GM12878 (cell line): ENCODE data around the gene HPSE. TPM values are rescaled to one million over a fixed set of nuclear protein-coding genes. Genes with fewer than 3 reads are reported as not detected.
"Not testable (repeated sequence)": the region's sequence is repeated elsewhere in the genome, so short reads cannot be mapped to it uniquely, and the experiment has no call there.

Source experiments
- ATAC-seq: fragments of 200-7000 bp; cut with Tn5 transposase; 3 replicates; pipeline ENCODE4 v1.9.1; 2020; ENCODE audit warnings: mild to moderate bottlenecking, moderate library complexity
- BruUV-seq: library from RNA; stranded (reverse); fragments of 400-500 nt; replicated peaks from 2 replicates; lab custom pipeline; 2021; lab: Mats Ljungman, UMichigan
- CTCF ChIA-PET: fragments of 300-600 bp; sonication (Branson Sonifier 250); formaldehyde crosslinking; extraction: SDS; loops from one replicate; lab custom pipeline; 2021; ENCODE audit warnings: inconsistent platforms; lab: Yijun Ruan, JAX
- POLR2A ChIA-PET: fragments of 350-600 bp; formaldehyde crosslinking; extraction: SDS; loops from one replicate; lab custom pipeline; 2021; ENCODE audit warnings: inconsistent platforms; lab: Charles Lee
- RAD21 ChIA-PET: fragments of 300-600 bp; sonication (Branson Sonifier 250); formaldehyde crosslinking; loops from one replicate; lab custom pipeline; 2023; ENCODE audit warnings: antibody characterized with exemption; ENCODE audit not compliant: unreplicated experiment; lab: Charles Lee
- SMC1A ChIA-PET: fragments of 300-600 bp; sonication (Branson Sonifier 250); formaldehyde crosslinking; loops from one replicate; lab custom pipeline; 2023; ENCODE audit not compliant: unreplicated experiment, uncharacterized antibody; lab: Charles Lee
- DNase-seq: peaks from one replicate; pipeline ENCODE4 v3.0.0-alpha.2; 2011; ENCODE audit warnings: low read depth, low spot score
- FAIRE-seq: peaks from 3 replicates; lab custom pipeline; 2011; peaks lifted over from hg19 to GRCh38; lab: Jason Lieb, UNC
- H2AFZ ChIP-seq: 2 replicates; pipeline ENCODE4 v1.6.0; 2011; ENCODE audit warnings: low read depth, low read length, control low read depth; ENCODE audit not compliant: control insufficient read depth
- H3K27ac ChIP-seq: 2 replicates; pipeline ENCODE4 v1.5.1; 2011; ENCODE audit warnings: control low read depth; ENCODE audit not compliant: control insufficient read depth, insufficient read depth
- H3K27me3 ChIP-seq, 2 experiments: replicated peaks in 1 of 2; 2 replicates each; pipeline versions ENCODE4 v1.6.0 to v1.6.1; 2011; ENCODE audit warnings: low read length in 1 of 2; ENCODE audit not compliant: control insufficient read depth in 2 of 2, insufficient read depth in 2 of 2
- H3K36me3 ChIP-seq, 2 experiments: 2 replicates each; pipeline ENCODE4 v1.5.1; 2011; ENCODE audit warnings: low read length in 1 of 2; ENCODE audit not compliant: control insufficient read depth in 2 of 2, insufficient read depth in 2 of 2
- H3K4me1 ChIP-seq: 2 replicates; pipeline ENCODE4 v1.6.1; 2011; ENCODE audit warnings: mild to moderate bottlenecking, low read length, moderate library complexity, mixed read lengths; ENCODE audit not compliant: control insufficient read depth, insufficient read depth
- H3K4me2 ChIP-seq: 2 replicates; pipeline ENCODE4 v1.6.0; 2011; ENCODE audit warnings: control low read depth; ENCODE audit not compliant: control insufficient read depth, insufficient read depth
- H3K4me3 ChIP-seq: fragments of 200-600 bp; sonication (generic); 2 replicates; pipeline ENCODE4 v1.5.1; 2016
- H3K79me2 ChIP-seq: 2 replicates; pipeline ENCODE4 v1.6.0; 2011; ENCODE audit warnings: low read length; ENCODE audit not compliant: control insufficient read depth, insufficient read depth
- H3K9ac ChIP-seq: 2 replicates; pipeline ENCODE4 v1.8.0; 2011; ENCODE audit warnings: low read length, control low read depth, mixed read lengths; ENCODE audit not compliant: control insufficient read depth, insufficient read depth
- H3K9me3 ChIP-seq: replicated peaks from 3 replicates; pipeline ENCODE4 v1.5.1; 2011; ENCODE audit warnings: mild to moderate bottlenecking, low read length; ENCODE audit not compliant: control insufficient read depth, insufficient read depth
- H4K20me1 ChIP-seq: 2 replicates; pipeline ENCODE4 v1.6.0; 2011; ENCODE audit not compliant: control insufficient read depth, insufficient read depth
- WGBS: methylation state at CpG from one replicate; pipeline ENCODE4 v1.1.6; 2016; ENCODE audit warnings: low lambda C conversion rate; ENCODE audit not compliant: insufficient replicate concordance, insufficient coverage; ENCODE audit errors: missing lambda C conversion rate; 5-methylcytosine and 5-hydroxymethylcytosine counted together
- in situ Hi-C: fragments of 300-500 bp; cut with MboI; formaldehyde crosslinking; loops from 9 replicates; pipeline ENCODE4 v1.14.3; 2018; ENCODE audit warnings: mixed read lengths
- intact Hi-C: fragments of 100-400 bp; cut with micrococcal nuclease; formaldehyde crosslinking; loops from one replicate; pipeline ENCODE4 v1.14.2; 2022; ENCODE audit not compliant: unreplicated experiment
- polyA plus RNA-seq, 11 experiments: library from polyadenylated mRNA; depleted of rRNA in 4 of 11; unstranded in 6 of 11; stranded (reverse) in 5 of 11; fragments of >200 nt; fragmentation: Nextera tagmentation in 4 of 11; fragmentation: Illumina TruSeq in 1 of 11; extraction: Ambion mirVana in 4 of 11; extraction: Trizol in 1 of 11; gene quantifications; 1 replicate in 1 of 11; 2 replicates in 10 of 11; pipeline versions ENCODE4 v1.2.1 to v1.2.3, GENCODE V29; 2011 to 2016; ENCODE audit warnings: inconsistent platforms in 2 of 11, missing spikeins in 2 of 11, low read depth in 1 of 11
- total RNA-seq, 4 experiments: library from RNA; depleted of rRNA in 3 of 4; stranded (reverse); fragments of >200 nt in 3 of 4; fragmentation: Illumina TruSeq in 1 of 4; extraction: Trizol in 1 of 4; gene quantifications; 2 replicates each; pipeline versions ENCODE4 v1.2.1 to v1.2.3, GENCODE V29; 2013 to 2021

The HPSE gene
- total and polyA plus RNA-seq, 10 of the 15 experiments (the other 5 are each of a cell fraction or from before 2014, with no cell fraction given): 0.16 to 0.89 (median 0.58) TPM

DNA sequence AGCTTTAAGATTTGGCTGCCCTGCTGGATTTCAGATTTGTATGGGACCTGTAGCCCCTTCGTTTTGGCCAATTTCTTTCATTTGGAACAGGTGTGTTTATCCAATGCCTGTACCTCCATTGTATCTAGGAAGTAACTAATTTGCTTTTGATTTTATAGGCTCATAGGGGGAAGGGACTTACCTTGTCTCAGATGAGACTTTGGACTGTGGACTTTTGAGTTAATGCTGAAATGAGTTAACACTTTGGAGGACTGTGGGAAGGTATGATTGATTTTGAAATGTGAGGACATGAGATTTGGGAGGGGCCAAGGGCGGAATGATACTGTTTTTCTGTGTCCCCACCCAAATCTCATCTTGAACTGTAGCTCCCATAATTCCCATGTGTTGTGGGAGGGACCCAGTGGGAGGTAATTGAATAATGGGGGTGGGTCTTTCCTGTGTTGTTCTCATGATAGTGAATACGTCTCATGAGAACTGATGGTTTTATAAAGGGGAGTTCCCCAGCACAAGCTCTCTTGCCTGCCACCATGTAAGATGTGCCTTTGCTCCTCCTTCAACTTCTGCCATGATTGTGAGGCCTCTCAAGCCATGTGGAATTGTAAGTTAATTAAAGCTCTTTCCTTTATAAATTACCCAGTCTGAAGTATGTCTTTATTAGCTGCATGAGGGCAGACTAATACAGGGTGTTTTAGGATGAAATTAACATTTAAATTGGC lies 44.4 kb downstream of the HPSE start:
- in situ Hi-C loops, H3K4me2 ChIP-seq, H4K20me1 ChIP-seq, DNase-seq, H3K36me3 ChIP-seq, H3K27ac ChIP-seq, H3K9ac ChIP-seq, BruUV-seq, H3K4me1 ChIP-seq, intact Hi-C loops, FAIRE-seq, H3K4me3 ChIP-seq, SMC1A ChIA-PET, H3K9me3 ChIP-seq, H3K79me2 ChIP-seq, H3K27me3 ChIP-seq, POLR2A ChIA-PET, ATAC-seq, H2AFZ ChIP-seq: not testable (repeated sequence)
- ChIA-PET RAD21 (interaction anchor here (1.3 kb wide), 1 partner anchor 9 kb away, joined by 4 read pairs; no protein-coding TSS in a partner anchor), CTCF (interaction anchor here (0.8 kb wide), 1 partner anchor 25 kb away, joined by 3 read pairs; no protein-coding TSS in a partner anchor)
- 42% methylated on average over 3 of the region's 3 CpGs for WGBS

DNA sequence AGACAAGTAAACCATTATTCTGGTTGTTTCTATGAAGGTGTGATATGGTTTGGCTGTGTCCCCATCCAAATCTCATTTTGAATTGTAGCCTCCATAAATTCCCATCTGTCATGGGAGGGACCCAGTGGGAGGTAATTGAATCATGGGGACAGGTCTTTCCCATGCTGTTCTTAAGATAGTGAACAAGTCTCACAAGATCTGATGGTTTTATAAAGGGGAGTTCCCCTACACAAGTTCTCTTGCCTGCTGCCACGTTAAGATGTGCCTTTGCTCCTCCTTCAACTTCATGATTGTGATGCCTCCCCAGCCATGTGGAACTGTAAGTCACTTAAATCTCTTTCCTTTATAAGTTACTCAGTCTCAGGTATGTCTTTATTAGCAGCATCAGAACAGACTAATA lies 46.3 kb downstream of the HPSE start:
- H4K20me1 ChIP-seq, ATAC-seq, RAD21 ChIA-PET, H3K27ac ChIP-seq, H3K4me3 ChIP-seq, in situ Hi-C loops, H3K27me3 ChIP-seq, H2AFZ ChIP-seq, H3K4me1 ChIP-seq, H3K4me2 ChIP-seq, H3K79me2 ChIP-seq, SMC1A ChIA-PET, H3K9me3 ChIP-seq, DNase-seq, H3K9ac ChIP-seq, BruUV-seq, FAIRE-seq, POLR2A ChIA-PET, H3K36me3 ChIP-seq: not testable (repeated sequence)
- WGBS: 0% methylated on average over 1 of the region's 1 CpG
- CTCF ChIA-PET: interaction anchor here (1.0 kb wide), 1 partner anchor 550 kb away, joined by 3 read pairs; no protein-coding TSS in a partner anchor
- intact Hi-C loops: loop anchor here (10.0 kb wide), 2 partner anchors 356 to 824 kb away; no protein-coding TSS in a partner anchor
